Smooth muscle cell (in vitro differentiated cells): ENCODE data around the gene AMPD3. TPM values are rescaled to one million over a fixed set of nuclear protein-coding genes. Genes with fewer than 3 reads are reported as not detected.

Source experiments
- DNase-seq: peaks from one replicate; lab custom pipeline; 2025; ENCODE audit not compliant: unreplicated experiment; lab: John Stamatoyannopoulos, UW
- H2AFZ ChIP-seq: fragments of 200-600 bp; sonication (generic); 2 replicates; pipeline ENCODE4 v1.6.0; 2016; ENCODE audit warnings: antibody characterized with exemption, low read depth, mild to moderate bottlenecking
- H3F3A ChIP-seq: fragments of 200-600 bp; sonication (generic); 2 replicates; pipeline ENCODE4 v1.6.0; 2017; ENCODE audit warnings: antibody characterized with exemption, low read depth
- H3K27ac ChIP-seq: fragments of 200-600 bp; sonication (generic); 2 replicates; pipeline ENCODE4 v1.5.1; 2016; ENCODE audit warnings: low read depth, mild to moderate bottlenecking
- H3K27me3 ChIP-seq: fragments of 200-600 bp; sonication (generic); 2 replicates; pipeline ENCODE4 v1.6.1; 2016; ENCODE audit warnings: low read depth, mild to moderate bottlenecking
- H3K36me3 ChIP-seq: fragments of 200-600 bp; sonication (generic); 2 replicates; pipeline ENCODE4 v1.5.1; 2016; ENCODE audit warnings: low read depth
- H3K4me1 ChIP-seq: fragments of 200-600 bp; sonication (generic); 2 replicates; pipeline ENCODE4 v1.5.1; 2016; ENCODE audit warnings: low read depth
- H3K4me2 ChIP-seq: fragments of 200-600 bp; sonication (generic); 2 replicates; pipeline ENCODE4 v1.6.0; 2016; ENCODE audit warnings: mild to moderate bottlenecking
- H3K4me3 ChIP-seq: fragments of 200-600 bp; sonication (generic); 2 replicates; pipeline ENCODE4 v1.5.1; 2016; ENCODE audit warnings: mild to moderate bottlenecking
- H3K79me2 ChIP-seq: fragments of 200-600 bp; sonication (generic); 2 replicates; pipeline ENCODE4 v1.6.0; 2016; ENCODE audit warnings: low read depth, mild to moderate bottlenecking
- H3K9ac ChIP-seq: fragments of 200-600 bp; sonication (generic); 2 replicates; pipeline ENCODE4 v1.6.0; 2016; ENCODE audit warnings: low read depth
- H3K9me3 ChIP-seq: fragments of 200-600 bp; sonication (generic); replicated peaks from 2 replicates; pipeline ENCODE4 v1.5.1; 2016; ENCODE audit warnings: low read depth
- H4K20me1 ChIP-seq: fragments of 200-600 bp; sonication (generic); 2 replicates; pipeline ENCODE4 v1.6.0; 2016; ENCODE audit warnings: low read depth
- WGBS: methylation state at CpG from one replicate; pipeline ENCODE4 v1.1.7; 2016; ENCODE audit warnings: low lambda C conversion rate; 5-methylcytosine and 5-hydroxymethylcytosine counted together
- polyA plus RNA-seq: library from polyadenylated mRNA; unstranded; fragments of >200 nt; fragmentation: Nextera tagmentation; extraction: Ambion mirVana; gene quantifications from 2 replicates; pipeline ENCODE4 v1.2.1, GENCODE V29; 2016
- total RNA-seq: library from RNA; depleted of rRNA; stranded (reverse); fragments of >200 nt; gene quantifications from 2 replicates; pipeline ENCODE4 v1.2.3, GENCODE V29; 2014
- TF ChIP-seq, protein P1 (sequence below): fragments of 200-600 bp; sonication (generic); IDR thresholded peaks from 2 replicates; pipeline ENCODE4 v1.5.1; 2017; ENCODE audit warnings: borderline replicate concordance, mild to moderate bottlenecking, antibody characterized with exemption; ENCODE audit not compliant: insufficient read depth, poor library complexity, severe bottlenecking

The AMPD3 gene
- total and polyA plus RNA-seq, 2 experiments from 2014 or later, result 0.67 to 3.6 TPM

DNA sequence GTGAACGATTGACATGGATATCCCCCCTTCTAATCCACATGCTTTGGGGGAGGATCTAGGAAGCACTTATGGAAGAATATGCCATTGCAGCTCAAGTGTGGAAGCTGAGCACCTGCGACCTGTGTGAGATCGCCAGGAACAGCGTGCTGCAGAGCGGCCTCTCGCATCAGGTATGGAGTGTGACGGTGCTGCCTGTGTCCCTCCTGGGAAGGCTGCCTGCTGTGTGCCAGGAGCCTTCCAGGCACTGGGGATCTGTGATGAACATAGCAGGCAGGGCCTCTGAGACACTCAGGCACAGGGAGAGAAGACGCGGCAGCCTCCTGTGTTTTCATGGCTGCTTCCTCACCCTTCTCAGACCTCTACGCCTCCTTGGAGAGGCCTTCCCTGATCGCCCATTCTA, 49.4 kb downstream of the AMPD3 start:
- Histone ChIP-seq H3K4me1 (no peaks in the 10 kb centered on the region), H3K27ac (no peak overlapping the region), H2AFZ (no peak overlapping the region), H3F3A (no peaks in the 10 kb centered on the region), H3K9me3 (no peaks in the 10 kb centered on the region), H4K20me1 (no peaks in the 10 kb centered on the region), H3K36me3 (no peaks in the 10 kb centered on the region), H3K9ac (no peak overlapping the region), H3K79me2 (no peaks in the 10 kb centered on the region), H3K4me2 (no peak overlapping the region), H3K4me3 (no peak overlapping the region), H3K27me3 (no peaks in the 10 kb centered on the region)
- 97% methylated on average over 11 of the region's 11 CpGs for WGBS
- DNase-seq, result no peak
- TF ChIP-seq, protein P1, sequence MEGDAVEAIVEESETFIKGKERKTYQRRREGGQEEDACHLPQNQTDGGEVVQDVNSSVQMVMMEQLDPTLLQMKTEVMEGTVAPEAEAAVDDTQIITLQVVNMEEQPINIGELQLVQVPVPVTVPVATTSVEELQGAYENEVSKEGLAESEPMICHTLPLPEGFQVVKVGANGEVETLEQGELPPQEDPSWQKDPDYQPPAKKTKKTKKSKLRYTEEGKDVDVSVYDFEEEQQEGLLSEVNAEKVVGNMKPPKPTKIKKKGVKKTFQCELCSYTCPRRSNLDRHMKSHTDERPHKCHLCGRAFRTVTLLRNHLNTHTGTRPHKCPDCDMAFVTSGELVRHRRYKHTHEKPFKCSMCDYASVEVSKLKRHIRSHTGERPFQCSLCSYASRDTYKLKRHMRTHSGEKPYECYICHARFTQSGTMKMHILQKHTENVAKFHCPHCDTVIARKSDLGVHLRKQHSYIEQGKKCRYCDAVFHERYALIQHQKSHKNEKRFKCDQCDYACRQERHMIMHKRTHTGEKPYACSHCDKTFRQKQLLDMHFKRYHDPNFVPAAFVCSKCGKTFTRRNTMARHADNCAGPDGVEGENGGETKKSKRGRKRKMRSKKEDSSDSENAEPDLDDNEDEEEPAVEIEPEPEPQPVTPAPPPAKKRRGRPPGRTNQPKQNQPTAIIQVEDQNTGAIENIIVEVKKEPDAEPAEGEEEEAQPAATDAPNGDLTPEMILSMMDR, result no peak

DNA sequence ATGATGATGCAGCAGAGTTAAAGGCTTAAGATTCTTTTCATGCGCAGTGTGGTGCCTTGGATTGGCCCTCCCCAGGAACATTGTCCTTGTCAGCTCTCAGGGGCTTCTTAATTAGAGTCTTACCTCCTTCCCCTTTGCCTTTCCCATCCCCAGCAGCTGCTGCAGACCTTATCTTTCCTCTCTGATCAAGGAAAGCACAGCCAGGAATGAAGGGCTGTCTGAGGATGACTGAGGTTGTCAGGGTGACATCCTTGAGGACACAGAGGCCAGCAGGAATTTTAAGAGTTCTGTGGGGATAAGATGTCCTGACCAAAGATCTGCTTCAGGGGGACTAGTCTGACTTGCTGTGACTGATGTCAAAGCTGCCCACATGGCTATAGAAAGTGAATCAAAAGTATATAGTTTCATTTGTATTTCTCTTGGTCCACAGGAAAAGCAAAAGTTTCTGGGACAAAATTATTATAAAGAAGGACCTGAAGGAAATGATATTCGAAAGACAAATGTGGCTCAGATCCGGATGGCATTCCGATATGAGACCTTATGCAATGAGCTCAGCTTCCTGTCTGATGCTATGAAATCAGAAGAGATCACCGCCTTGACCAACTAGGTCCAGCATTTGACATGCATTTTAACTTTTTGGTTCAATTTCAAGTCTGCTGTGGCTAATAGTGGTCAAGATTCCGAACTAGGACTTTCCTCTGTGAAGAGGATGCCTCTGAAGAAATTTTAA, 50.4 kb downstream of the AMPD3 start:
- Histone ChIP-seq H3K4me2 (no peak overlapping the region), H3K4me1 (no peaks in the 10 kb centered on the region), H3K4me3 (no peak overlapping the region), H3K27me3 (no peaks in the 10 kb centered on the region), H3K36me3 (no peaks in the 10 kb centered on the region), H3K79me2 (no peaks in the 10 kb centered on the region), H3K9me3 (no peaks in the 10 kb centered on the region), H3F3A (no peaks in the 10 kb centered on the region), H3K9ac (no peak overlapping the region), H2AFZ (no peak overlapping the region), H3K27ac (no peak overlapping the region), H4K20me1 (no peaks in the 10 kb centered on the region)
- TF ChIP-seq, protein P1, result no peak
- WGBS, result 97% methylated on average over 6 of the region's 6 CpGs
- DNase-seq, result no peak

DNA sequence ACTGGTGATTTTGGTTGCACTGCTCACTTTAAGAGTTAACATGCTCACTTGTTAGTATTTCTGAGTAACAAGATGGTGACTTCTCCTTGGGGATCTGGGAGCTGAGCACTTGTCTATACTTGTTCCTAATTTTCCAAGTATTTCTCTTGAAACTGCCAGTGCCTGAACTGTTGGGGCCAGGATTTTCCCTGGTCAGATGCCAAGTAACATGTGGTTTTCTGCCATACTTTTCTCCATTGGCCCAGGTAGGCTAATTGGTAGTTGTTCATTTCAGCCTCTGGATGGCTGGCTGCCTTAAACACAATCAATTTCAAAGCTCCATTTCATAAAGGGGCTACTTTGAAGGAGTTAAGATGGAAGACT, 50.9 kb downstream of the AMPD3 start:
- Histone ChIP-seq H3K4me1 (peaks cover 3% of the 10 kb centered on the region), H3K9me3 (no peaks in the 10 kb centered on the region), H3K4me3 (no peak overlapping the region), H3K4me2 (no peak overlapping the region), H3K36me3 (no peaks in the 10 kb centered on the region), H3K9ac (no peak overlapping the region), H2AFZ (no peak overlapping the region), H3K27ac (no peak overlapping the region), H3K79me2 (no peaks in the 10 kb centered on the region), H4K20me1 (no peaks in the 10 kb centered on the region), H3F3A (no peaks in the 10 kb centered on the region), H3K27me3 (no peaks in the 10 kb centered on the region)
- no peak for DNase-seq
- TF ChIP-seq, protein P1, result no peak

DNA sequence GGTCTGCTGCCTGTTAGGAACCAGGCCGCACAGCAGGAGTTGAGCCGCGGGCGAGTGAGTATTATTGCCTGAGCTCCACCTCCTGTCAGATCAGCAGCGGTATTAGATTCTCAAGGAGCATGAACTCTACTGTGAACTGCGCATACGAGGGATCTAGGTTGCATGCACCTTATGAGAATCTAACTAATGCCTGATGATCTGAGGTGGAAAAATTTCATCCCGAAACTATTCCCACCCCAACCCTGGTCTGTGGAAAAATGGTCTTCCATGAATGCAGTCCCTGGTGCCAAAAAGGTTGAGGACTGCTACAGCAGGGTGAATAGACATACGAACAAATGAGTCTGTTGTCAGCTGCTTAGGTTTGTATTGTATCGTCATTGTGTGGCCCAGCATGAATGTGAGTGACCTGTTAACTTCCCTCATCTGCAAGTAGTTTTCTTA, 56.1 kb downstream of the AMPD3 start:
- Histone ChIP-seq H3K36me3 (no peaks in the 10 kb centered on the region), H3K4me1 (peaks cover 11% of the 10 kb centered on the region), H2AFZ (no peak overlapping the region), H3F3A (no peaks in the 10 kb centered on the region), H3K4me3 (no peak overlapping the region), H3K4me2 (no peak overlapping the region), H3K27me3 (no peaks in the 10 kb centered on the region), H3K9me3 (no peaks in the 10 kb centered on the region), H3K79me2 (no peaks in the 10 kb centered on the region), H4K20me1 (no peaks in the 10 kb centered on the region), H3K9ac (no peak overlapping the region), H3K27ac (no peak overlapping the region)
- TF ChIP-seq, protein P1, result no peak
- WGBS, result 77% methylated on average over 10 of the region's 10 CpGs
- no peak for DNase-seq
